ENCODE measurements around the gene HEBP2.

The HEBP2 gene

DNA sequence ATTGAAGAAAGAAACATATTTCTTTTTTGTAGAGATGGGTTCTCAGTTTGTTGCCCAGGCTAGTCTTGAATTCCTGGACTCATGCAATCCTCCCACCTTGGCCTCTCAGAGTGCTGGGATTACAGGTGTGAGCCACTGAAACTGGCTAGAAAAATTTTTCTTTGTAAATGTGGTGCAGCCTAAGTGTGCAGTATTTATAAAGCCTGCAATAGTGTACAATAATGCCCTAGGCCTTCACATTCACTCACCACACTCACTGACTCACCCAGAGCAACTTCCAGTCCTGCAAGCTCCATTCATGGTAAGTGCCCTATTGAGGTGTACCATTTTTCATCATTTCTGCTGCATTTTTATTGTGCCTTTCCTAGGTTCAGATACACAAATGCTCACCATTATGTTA is 63.9 kb downstream of the HEBP2 start:
- no peak for TF ChIP-seq EZH2phosphoT487 (IDR thresholded peaks at IDR 0.05; ENCODE audit: low read depth)
- TF ChIP-seq, protein P1, sequence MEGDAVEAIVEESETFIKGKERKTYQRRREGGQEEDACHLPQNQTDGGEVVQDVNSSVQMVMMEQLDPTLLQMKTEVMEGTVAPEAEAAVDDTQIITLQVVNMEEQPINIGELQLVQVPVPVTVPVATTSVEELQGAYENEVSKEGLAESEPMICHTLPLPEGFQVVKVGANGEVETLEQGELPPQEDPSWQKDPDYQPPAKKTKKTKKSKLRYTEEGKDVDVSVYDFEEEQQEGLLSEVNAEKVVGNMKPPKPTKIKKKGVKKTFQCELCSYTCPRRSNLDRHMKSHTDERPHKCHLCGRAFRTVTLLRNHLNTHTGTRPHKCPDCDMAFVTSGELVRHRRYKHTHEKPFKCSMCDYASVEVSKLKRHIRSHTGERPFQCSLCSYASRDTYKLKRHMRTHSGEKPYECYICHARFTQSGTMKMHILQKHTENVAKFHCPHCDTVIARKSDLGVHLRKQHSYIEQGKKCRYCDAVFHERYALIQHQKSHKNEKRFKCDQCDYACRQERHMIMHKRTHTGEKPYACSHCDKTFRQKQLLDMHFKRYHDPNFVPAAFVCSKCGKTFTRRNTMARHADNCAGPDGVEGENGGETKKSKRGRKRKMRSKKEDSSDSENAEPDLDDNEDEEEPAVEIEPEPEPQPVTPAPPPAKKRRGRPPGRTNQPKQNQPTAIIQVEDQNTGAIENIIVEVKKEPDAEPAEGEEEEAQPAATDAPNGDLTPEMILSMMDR (IDR thresholded peaks at IDR 0.05; ENCODE audit: low read depth, low read length), result no peak
- H3K4me3 ChIP-seq (ENCODE audit: low read length), result no peak overlapping the region
- no peak overlapping the region for H3K4me2 ChIP-seq (ENCODE audit: low read length)
- H3K27me3 ChIP-seq (ENCODE audit: low read depth, low read length), result no peaks in the 10 kb centered on the region
- no peaks in the 10 kb centered on the region for H3K79me2 ChIP-seq (ENCODE audit: low read length)
- no peaks in the 10 kb centered on the region for H4K20me1 ChIP-seq (ENCODE audit: insufficient read depth, low read length)
- H3K9me3 ChIP-seq (ENCODE audit: insufficient read depth, low read length), result no peaks in the 10 kb centered on the region
- no peak overlapping the region for H3K9ac ChIP-seq (ENCODE audit: low read length)
- no peak overlapping the region for H2AFZ ChIP-seq (ENCODE audit: low read depth, low read length)
- no peak overlapping the region for H3K27ac ChIP-seq (ENCODE audit: low read length)
- H3K4me1 ChIP-seq (ENCODE audit: low read length), result no peaks in the 10 kb centered on the region
- no peaks in the 10 kb centered on the region for H3K36me3 ChIP-seq (replicated peaks; ENCODE audit: low read depth, low read length)

DNA sequence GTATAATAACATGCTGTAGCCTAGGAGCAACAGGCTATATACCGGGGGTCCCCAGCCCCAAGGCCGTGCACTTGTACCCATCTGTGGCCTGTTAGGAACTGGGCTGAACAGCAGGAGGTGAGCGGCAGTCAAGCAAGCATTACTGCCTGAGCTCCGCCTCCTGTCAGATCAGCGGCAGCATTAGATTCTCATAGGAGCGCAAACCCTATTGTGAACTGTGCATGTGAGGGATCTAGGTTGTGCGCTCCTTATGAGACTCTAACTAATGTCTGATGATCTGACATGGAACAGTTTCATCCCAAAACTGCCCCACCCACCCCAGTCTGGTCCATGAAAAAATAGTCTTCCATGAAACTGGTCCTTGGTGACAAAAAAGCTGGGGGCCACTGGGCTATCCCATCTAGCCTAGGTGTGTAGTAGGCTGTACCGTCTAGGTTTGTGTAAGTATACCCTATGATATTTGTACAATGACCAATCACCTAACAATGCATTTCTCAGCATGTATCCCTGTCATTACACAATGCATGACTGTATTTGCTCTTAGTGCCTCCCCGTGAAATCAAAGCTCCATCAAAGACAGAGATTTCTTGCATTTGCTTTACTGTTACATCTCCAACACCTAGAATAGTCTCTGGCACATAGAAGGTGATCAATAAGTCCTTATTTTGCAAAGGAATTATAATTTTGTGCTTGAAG is 64.4 kb downstream of the HEBP2 start:
- Histone ChIP-seq H3K79me2 (ENCODE audit: low read length) (no peaks in the 10 kb centered on the region), H3K36me3 (replicated peaks; ENCODE audit: low read depth, low read length) (no peaks in the 10 kb centered on the region), H3K4me3 (ENCODE audit: low read length) (no peak overlapping the region), H2AFZ (ENCODE audit: low read depth, low read length) (no peak overlapping the region), H3K27ac (ENCODE audit: low read length) (no peak overlapping the region), H3K27me3 (ENCODE audit: low read depth, low read length) (no peaks in the 10 kb centered on the region), H3K4me2 (ENCODE audit: low read length) (no peak overlapping the region), H3K9ac (ENCODE audit: low read length) (no peak overlapping the region), H4K20me1 (ENCODE audit: insufficient read depth, low read length) (no peaks in the 10 kb centered on the region), H3K9me3 (ENCODE audit: insufficient read depth, low read length) (no peaks in the 10 kb centered on the region), H3K4me1 (ENCODE audit: low read length) (no peaks in the 10 kb centered on the region)
- TF ChIP-seq, protein P1 (IDR thresholded peaks at IDR 0.05; ENCODE audit: low read depth, low read length), result no peak
- no peak for TF ChIP-seq EZH2phosphoT487 (IDR thresholded peaks at IDR 0.05; ENCODE audit: low read depth)

Data from OCI-LY3 (cell line).